Measurements from ENCODE around the gene ARL5A. TPM values are rescaled to one million over a fixed set of nuclear protein-coding genes. Genes with fewer than 3 reads are reported as not detected.

ARL5A gene
- total and polyA plus RNA-seq, 9 of the 15 experiments (the other 6 are each of a cell fraction or from before 2014, with no cell fraction given): 16.3 to 117 (median 88.4) TPM

DNA sequence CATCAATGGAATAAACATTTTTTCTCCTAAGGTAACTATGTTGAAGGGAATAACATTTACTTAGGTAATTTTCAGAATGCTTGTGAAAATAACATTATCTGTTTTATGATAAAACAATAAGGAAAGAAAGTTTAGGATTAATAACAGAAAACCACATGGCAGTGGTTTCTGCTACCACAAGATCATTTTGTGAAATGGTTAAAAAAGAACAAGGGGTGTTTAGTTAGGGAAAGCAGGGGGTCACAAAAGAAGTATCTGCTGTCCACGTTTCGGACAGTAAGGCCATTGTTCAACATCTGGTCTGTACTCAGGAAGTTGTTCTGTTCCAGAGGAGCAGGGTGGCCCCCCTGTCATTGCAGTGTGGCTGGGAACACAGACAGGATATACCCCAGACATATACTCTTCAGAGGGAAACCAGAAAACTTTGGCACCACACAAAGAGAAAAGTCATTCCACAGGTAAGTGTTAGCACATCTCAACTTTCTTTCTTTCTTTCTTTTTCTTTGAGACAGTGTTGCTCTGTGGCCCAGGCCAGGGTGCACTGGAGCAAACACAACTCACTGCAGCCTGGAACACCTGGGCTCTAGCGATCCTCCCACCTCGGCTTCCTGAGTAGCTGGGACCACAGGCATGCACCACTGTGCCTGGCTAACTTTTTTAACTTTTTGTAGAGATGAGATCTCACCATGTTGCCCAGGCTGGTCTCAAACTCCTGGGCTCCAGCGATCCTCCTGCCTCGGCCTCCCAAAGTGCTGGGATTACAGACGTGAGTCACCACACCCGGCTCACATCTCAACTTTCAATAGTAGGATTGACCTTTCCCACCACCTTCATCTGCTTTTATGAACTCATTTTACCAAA, 14.8 kb upstream of the ARL5A start:
- Histone ChIP-seq H3K79me2 (ENCODE audit: control insufficient read depth, insufficient read depth, low read length) (no peaks in the 10 kb centered on the region), H3K9me3 (replicated peaks; ENCODE audit: control insufficient read depth, insufficient read depth, low read depth, low read length) (no peaks in the 10 kb centered on the region), H3K27ac (ENCODE audit: extremely low read depth, low read depth, low read length) (no peak overlapping the region), H3K36me3 (ENCODE audit: control insufficient read depth, insufficient read depth, low read length) (no peaks in the 10 kb centered on the region), H2AFZ (ENCODE audit: low read depth, low read length) (peak overlapping the region; percentile 55; the same call in 1 of the 2 replicates), H4K20me1 (replicated peaks; ENCODE audit: control insufficient read depth, insufficient read depth, low read length) (no peaks in the 10 kb centered on the region), H3K27me3 (ENCODE audit: control insufficient read depth in 2 of 2, insufficient read depth in 2 of 2, low read length in 2 of 2) (no peaks in the 10 kb centered on the region; a peak in 1 of 5 replicates), H3K4me2 (ENCODE audit: insufficient read depth, low read length) (no peak overlapping the region), H3K4me3 (no peak overlapping the region), H3K4me1 (replicated peaks in 1 of 2; ENCODE audit: control insufficient read depth in 2 of 2, insufficient read depth in 2 of 2, low read length in 2 of 2) (peaks cover 0 to 8% of the 10 kb centered on the region in 2 experiments; a peak in 2 of 5 replicates), H3K9me1 (ENCODE audit: control insufficient read depth, insufficient read depth, low read length) (no peaks in the 10 kb centered on the region), H3K9ac (ENCODE audit: insufficient read depth in 1 of 2, low read depth in 2 of 2, low read length in 2 of 2) (no peak overlapping the region)
- no peak for DNase-seq (ENCODE audit: extremely low read depth in 1 of 4, low spot score in 3 of 4)
- intact Hi-C loops (cut with micrococcal nuclease) (no loop called here), in situ Hi-C loops (cut with MboI) (no loop called here)
- ATAC-seq: peak; percentile 65
- TF ChIP-seq MEF2D (tag; conservative IDR thresholded peaks at IDR 0.05; ENCODE audit: low read depth): no peak
- FAIRE-seq: no peak
- ChIA-PET POLR2A (interaction anchor here (0.6 kb wide), 1 partner anchor 24 kb away, joined by 3 read pairs; no protein-coding TSS in a partner anchor), CTCF (ENCODE audit: low intra/inter-chr PET ratio) (no interaction called here)
- no TSS peak for BruUV-seq (replicated peaks)
- 21% methylated on average over 8 of the region's 8 CpGs for WGBS (ENCODE audit: insufficient coverage, low coverage, missing lambda C conversion rate)

DNA sequence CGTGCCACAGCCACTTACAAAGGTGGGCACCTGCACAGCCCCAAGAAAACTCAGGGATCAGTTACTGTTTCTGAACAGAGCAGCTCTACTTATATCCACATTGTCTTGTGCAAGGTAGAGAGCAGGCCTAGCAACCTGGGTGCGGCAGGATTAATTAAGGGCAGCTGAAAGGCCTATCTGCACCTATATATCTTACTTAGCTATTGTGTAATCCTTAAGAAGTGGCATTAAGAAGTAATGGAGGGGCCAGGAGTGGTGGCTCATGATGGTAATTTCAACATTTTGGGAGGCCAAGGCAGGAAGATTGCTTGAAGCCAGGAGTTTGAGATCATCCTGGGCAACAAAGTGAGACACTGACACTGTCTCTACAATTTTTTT, 12.8 kb upstream of the ARL5A start:
- Histone ChIP-seq H3K9me3 (replicated peaks; ENCODE audit: control insufficient read depth, insufficient read depth, low read depth, low read length) (no peaks in the 10 kb centered on the region), H3K36me3 (ENCODE audit: control insufficient read depth, insufficient read depth, low read length) (no peaks in the 10 kb centered on the region), H3K79me2 (ENCODE audit: control insufficient read depth, insufficient read depth, low read length) (no peaks in the 10 kb centered on the region), H4K20me1 (replicated peaks; ENCODE audit: control insufficient read depth, insufficient read depth, low read length) (no peaks in the 10 kb centered on the region), H3K27ac (ENCODE audit: extremely low read depth, low read depth, low read length) (no peak overlapping the region), H3K9ac (ENCODE audit: insufficient read depth in 1 of 2, low read depth in 2 of 2, low read length in 2 of 2) (no peak overlapping the region), H3K4me3 (no peak overlapping the region), H2AFZ (ENCODE audit: low read depth, low read length) (no peak overlapping the region), H3K27me3 (ENCODE audit: control insufficient read depth in 2 of 2, insufficient read depth in 2 of 2, low read length in 2 of 2) (no peaks in the 10 kb centered on the region), H3K4me2 (ENCODE audit: insufficient read depth, low read length) (no peak overlapping the region), H3K4me1 (replicated peaks in 1 of 2; ENCODE audit: control insufficient read depth in 2 of 2, insufficient read depth in 2 of 2, low read length in 2 of 2) (peaks cover 0 to 8% of the 10 kb centered on the region in 2 experiments; a peak in 2 of 5 replicates), H3K9me1 (ENCODE audit: control insufficient read depth, insufficient read depth, low read length) (no peaks in the 10 kb centered on the region)
- intact Hi-C loops (cut with micrococcal nuclease) (no loop called here), in situ Hi-C loops (cut with MboI) (no loop called here)
- ATAC-seq: no peak
- DNase-seq (ENCODE audit: extremely low read depth in 1 of 4, low spot score in 3 of 4): no peak
- no TSS peak for BruUV-seq (replicated peaks)
- TF ChIP-seq DACH1 (IDR thresholded peaks at IDR 0.05; ENCODE audit: partially characterized antibody) (no peak), CEBPB (tag; IDR thresholded peaks at IDR 0.05) (peak; percentile 60)
- no peak for FAIRE-seq
- CTCF ChIA-PET (ENCODE audit: low intra/inter-chr PET ratio): no interaction called here
- POLR2A ChIA-PET: interaction anchor here (0.6 to 0.8 kb wide), 2 partner anchors 9 to 684 kb away, joined by 4 to 5 read pairs; no protein-coding TSS in a partner anchor
- WGBS (ENCODE audit: insufficient coverage, low coverage, missing lambda C conversion rate): 14% methylated on average over 2 of the region's 2 CpGs

Measured in K562 (cell line).